GM23338 (cell line): ENCODE measurements around the gene MARCHF2. TPM values are rescaled to one million over a fixed set of nuclear protein-coding genes. Genes with fewer than 3 reads are reported as not detected.

Experiments used
- ATAC-seq: fragments of 200-7000 bp; cut with Tn5 transposase; 3 replicates; pipeline ENCODE4 v1.9.1; 2020
- DNase-seq: peaks from one replicate; pipeline ENCODE4 v3.0.0-alpha.2; 2015; ENCODE audit warnings: low spot score
- H2AFZ ChIP-seq: fragments of 200-600 bp; sonication (generic); 2 replicates; pipeline ENCODE4 v1.8.0; 2016; ENCODE audit warnings: antibody characterized with exemption, mild to moderate bottlenecking, moderate library complexity
- H3F3A ChIP-seq: fragments of 200-600 bp; sonication (generic); replicated peaks from 2 replicates; pipeline ENCODE4 v1.8.0; 2017; ENCODE audit warnings: antibody characterized with exemption, mixed run types, low read depth
- H3K27ac ChIP-seq: fragments of 200-600 bp; sonication (generic); 2 replicates; pipeline ENCODE4 v1.6.1; 2016; ENCODE audit warnings: low read depth
- H3K27me3 ChIP-seq: fragments of 200-600 bp; sonication (generic); 2 replicates; pipeline ENCODE4 v1.8.0; 2016; ENCODE audit warnings: mild to moderate bottlenecking, mixed run types, moderate library complexity; ENCODE audit not compliant: insufficient read depth
- H3K36me3 ChIP-seq: fragments of 200-600 bp; sonication (generic); 2 replicates; pipeline ENCODE4 v1.8.0; 2016; ENCODE audit warnings: mild to moderate bottlenecking; ENCODE audit not compliant: insufficient read depth
- H3K4me1 ChIP-seq: fragments of 200-600 bp; sonication (generic); 2 replicates; pipeline ENCODE4 v1.8.0; 2016; ENCODE audit warnings: mild to moderate bottlenecking, moderate library complexity; ENCODE audit not compliant: insufficient read depth
- H3K4me2 ChIP-seq: fragments of 200-600 bp; sonication (generic); 2 replicates; pipeline ENCODE4 v1.7.1; 2017; ENCODE audit warnings: mixed run types
- H3K4me3 ChIP-seq: fragments of 200-600 bp; sonication (generic); 2 replicates; pipeline ENCODE4 v1.6.1; 2016; ENCODE audit warnings: mixed run types
- H3K79me2 ChIP-seq: fragments of 200-600 bp; sonication (generic); replicated peaks from 2 replicates; pipeline ENCODE4 v1.8.0; 2017; ENCODE audit warnings: mild to moderate bottlenecking; ENCODE audit not compliant: insufficient read depth
- H3K9me2 ChIP-seq: fragments of 200-600 bp; sonication (generic); 2 replicates; pipeline ENCODE4 v1.8.0; 2017; ENCODE audit not compliant: insufficient read depth
- H4K20me1 ChIP-seq: fragments of 200-600 bp; sonication (generic); replicated peaks from 2 replicates; pipeline ENCODE4 v1.8.0; 2017; ENCODE audit warnings: mild to moderate bottlenecking; ENCODE audit not compliant: insufficient read depth
- H3K27ac Mint-ChIP-seq: 2 replicates; pipeline ENCODE4 v1.8.0; 2020; ENCODE audit warnings: inconsistent platforms, mild to moderate bottlenecking, moderate library complexity, mixed read lengths
- H3K27me3 Mint-ChIP-seq: 3 replicates; pipeline ENCODE4 v1.8.0; 2022; ENCODE audit warnings: low read depth, mild to moderate bottlenecking, moderate library complexity, mixed read lengths, inconsistent platforms; ENCODE audit not compliant: insufficient read depth, poor library complexity
- H3K36me3 Mint-ChIP-seq: 3 replicates; pipeline ENCODE4 v1.8.0; 2021; ENCODE audit warnings: low read depth, mild to moderate bottlenecking, inconsistent platforms, moderate library complexity, mixed read lengths
- H3K4me1 Mint-ChIP-seq: 3 replicates; pipeline ENCODE4 v1.8.0; 2020; ENCODE audit warnings: mild to moderate bottlenecking, inconsistent platforms, mixed read lengths
- H3K4me3 Mint-ChIP-seq: 3 replicates; pipeline ENCODE4 v1.8.0; 2021; ENCODE audit warnings: moderate library complexity, mild to moderate bottlenecking, inconsistent platforms, mixed read lengths
- H3K9me3 Mint-ChIP-seq: 3 replicates; pipeline ENCODE4 v1.8.0; 2020; ENCODE audit warnings: moderate library complexity, mild to moderate bottlenecking, inconsistent platforms, mixed read lengths
- CREB1 ChIP-seq: fragments of 250-450 bp; sonication (Bioruptor Pico); IDR thresholded peaks from 2 replicates; pipeline ENCODE4 v1.5.0; 2020; ENCODE audit warnings: low read depth, mild to moderate bottlenecking, moderate library complexity
- CTCF ChIP-seq, 2 experiments: fragments of 200-600 bp in 1 of 2; sonication (generic) in 1 of 2; conservative IDR thresholded peaks; 2 replicates each; pipeline versions ENCODE4 v1.5.1 to v1.6.1; 2016 to 2017; ENCODE audit warnings: antibody characterized with exemption in 2 of 2, low read depth in 2 of 2, mild to moderate bottlenecking in 2 of 2, moderate library complexity in 1 of 2
- ETS1 ChIP-seq: IDR thresholded peaks from 2 replicates; pipeline ENCODE4 v1.6.1; 2016; ENCODE audit warnings: antibody characterized with exemption
- EZH2 ChIP-seq: fragments of 200-600 bp; sonication (generic); IDR thresholded peaks from one replicate; pipeline ENCODE4 v1.8.0; 2017; ENCODE audit warnings: antibody characterized with exemption, mild to moderate bottlenecking, low read depth; ENCODE audit not compliant: unreplicated experiment
- EZH2phosphoT487 ChIP-seq: fragments of 200-600 bp; sonication (generic); IDR thresholded peaks from one replicate; pipeline ENCODE4 v1.8.1; 2018; ENCODE audit warnings: antibody characterized with exemption; ENCODE audit not compliant: unreplicated experiment
- JUNB ChIP-seq: IDR thresholded peaks from one replicate; pipeline ENCODE4 v1.6.1; 2016; ENCODE audit warnings: antibody characterized with exemption; ENCODE audit not compliant: unreplicated experiment
- NANOG ChIP-seq: IDR thresholded peaks from 2 replicates; pipeline ENCODE4 v1.6.1; 2016; ENCODE audit warnings: antibody characterized with exemption, borderline replicate concordance
- POLR2AphosphoS5 ChIP-seq: IDR thresholded peaks from 2 replicates; pipeline ENCODE4 v1.6.1; 2016; ENCODE audit warnings: antibody characterized with exemption, low read depth
- REST ChIP-seq: IDR thresholded peaks from one replicate; pipeline ENCODE4 v1.6.1; 2018; ENCODE audit warnings: antibody characterized with exemption; ENCODE audit not compliant: unreplicated experiment
- STAT1 ChIP-seq: IDR thresholded peaks from one replicate; pipeline ENCODE4 v1.6.1; 2016; ENCODE audit warnings: antibody characterized with exemption; ENCODE audit not compliant: unreplicated experiment
- ZNF114 ChIP-seq: fragments of 250-450 bp; sonication (Bioruptor Pico); IDR thresholded peaks from 2 replicates; pipeline ENCODE4 v1.5.0; 2020; ENCODE audit warnings: mild to moderate bottlenecking, moderate library complexity
- ZNF331 ChIP-seq: fragments of 250-450 bp; sonication (Bioruptor Pico); IDR thresholded peaks from 2 replicates; pipeline ENCODE4 v1.5.0; 2020; ENCODE audit warnings: low read depth, mild to moderate bottlenecking, moderate library complexity
- ZNF462 ChIP-seq: fragments of 250-450 bp; sonication (Bioruptor Pico); IDR thresholded peaks from 2 replicates; pipeline ENCODE4 v1.5.0; 2020; ENCODE audit warnings: mild to moderate bottlenecking, moderate library complexity
- polyA plus RNA-seq: library from polyadenylated mRNA; unstranded; fragments of >200 nt; fragmentation: Nextera tagmentation; extraction: Ambion mirVana; gene quantifications from 2 replicates; pipeline ENCODE4 v1.2.1, GENCODE V29; 2016
- total RNA-seq: library from RNA; depleted of rRNA; stranded (reverse); fragments of >200 nt; shearing (Covaris generic); gene quantifications from 2 replicates; pipeline ENCODE4 v1.2.3, GENCODE V29; 2014

MARCHF2 gene
- total and polyA plus RNA-seq, 2 experiments from 2014 or later = 18.9 to 50.1 TPM

GRCh38 chr19:8429044-8429443 is 15.9 kb downstream of the MARCHF2 start:
- Histone ChIP-seq H3K36me3 (no peaks in the 10 kb centered on the region), H3K27me3 (no peaks in the 10 kb centered on the region), H3F3A (no peaks in the 10 kb centered on the region), H3K9me2 (no peaks in the 10 kb centered on the region), H4K20me1 (no peaks in the 10 kb centered on the region), H3K4me1 (no peaks in the 10 kb centered on the region), H3K79me2 (no peaks in the 10 kb centered on the region), H2AFZ (no peak overlapping the region), H3K4me2 (no peak overlapping the region), H3K27ac (no peak overlapping the region), H3K4me3 (no peak overlapping the region)
- Mint-ChIP-seq H3K4me3 (no peak overlapping the region), H3K4me1 (no peaks in the 10 kb centered on the region), H3K27ac (no peak overlapping the region), H3K36me3 (no peaks in the 10 kb centered on the region; the same call in none of the 3 replicates), H3K9me3 (no peaks in the 10 kb centered on the region), H3K27me3 (peaks cover 11% of the 10 kb centered on the region)
- TF ChIP-seq NANOG (no peak), REST (no peak), EZH2 (no peak), CREB1 (CRISPR knock-in tag) (no peak), ZNF331 (no peak), EZH2phosphoT487 (no peak), STAT1 (no peak), ETS1 (no peak), CTCF (conservative IDR thresholded peaks at IDR 0.05; ENCODE audit: low read depth in 2 of 2) (no peak), JUNB (no peak), POLR2AphosphoS5 (no peak), ZNF114 (CRISPR knock-in tag) (no peak), ZNF462 (no peak)
- ATAC-seq = no peak
- DNase-seq = no peak
